Measurements from ENCODE around the gene TENM3. TPM values are rescaled to one million over a fixed set of nuclear protein-coding genes. Genes with fewer than 3 reads are reported as not detected.

Gene TENM3
- total and polyA plus RNA-seq, 3 donors from 2014 or later, result 10.9 to 42.7 (median 42.2) TPM

- DNase-seq, result no peak
- intact Hi-C loops (cut with DNase I; ENCODE audit: low total_unique reads), result no loop called here
- TF ChIP-seq POLR2A (IDR thresholded peaks at IDR 0.05), result no peak
- no peak for TF ChIP-seq CTCF (IDR thresholded peaks at IDR 0.05)
- Histone ChIP-seq H3K27ac (no peak overlapping the region), H3K9me3 (no peaks in the 10 kb centered on the region), H3K27me3 (no peaks in the 10 kb centered on the region), H3K36me3 (ENCODE audit: low read depth, missing control alignments) (no peaks in the 10 kb centered on the region), H3K4me3 (no peak overlapping the region), H3K4me1 (no peaks in the 10 kb centered on the region)
- 72 to 82% methylated on average over 8 of the region's 8 CpGs for WGBS, 2 donors
Observed at GRCh38 chr4:182536221-182536811, 293.1 kb downstream of the TENM3 start.

GRCh38 chr4:182537031-182537795 is 294.0 kb downstream of the TENM3 start:
- DNase-seq, result no peak
- Histone ChIP-seq H3K4me1 (no peaks in the 10 kb centered on the region), H3K27ac (no peak overlapping the region)

GRCh38 chr4:182538031-182538430 is 294.8 kb downstream of the TENM3 start:
- no peaks in the 10 kb centered on the region for H3K9me3 ChIP-seq
- no peak overlapping the region for H3K27ac ChIP-seq
- no peak overlapping the region for H3K4me3 ChIP-seq
- no peaks in the 10 kb centered on the region for H3K36me3 ChIP-seq (ENCODE audit: low read depth, missing control alignments)
- DNase-seq, result no peak
- WGBS, 2 donors, result 83 to 84% methylated on average over 4 of the region's 4 CpGs
- no peak for TF ChIP-seq CTCF (IDR thresholded peaks at IDR 0.05)
- TF ChIP-seq POLR2A (IDR thresholded peaks at IDR 0.05), result no peak
- H3K27me3 ChIP-seq, result no peaks in the 10 kb centered on the region
- intact Hi-C loops (cut with DNase I; ENCODE audit: low total_unique reads), result no loop called here
- no peaks in the 10 kb centered on the region for H3K4me1 ChIP-seq

More at GRCh38 chr4:182537031-182537795, 294.0 kb downstream of the TENM3 start:
- H3K27me3 ChIP-seq, result no peaks in the 10 kb centered on the region
- intact Hi-C loops (cut with DNase I; ENCODE audit: low total_unique reads), result no loop called here
- no peak for TF ChIP-seq POLR2A (IDR thresholded peaks at IDR 0.05)
- no peak for TF ChIP-seq CTCF (IDR thresholded peaks at IDR 0.05)
- H3K36me3 ChIP-seq (ENCODE audit: low read depth, missing control alignments), result no peaks in the 10 kb centered on the region
- no peak overlapping the region for H3K4me3 ChIP-seq
- 65 to 67% methylated on average over 10 of the region's 10 CpGs for WGBS, 2 donors
- no peaks in the 10 kb centered on the region for H3K9me3 ChIP-seq

GRCh38 chr4:182540496-182540895 is 297.3 kb downstream of the TENM3 start:
- no peaks in the 10 kb centered on the region for H3K36me3 ChIP-seq (ENCODE audit: low read depth, missing control alignments)
- H3K4me3 ChIP-seq, result no peak overlapping the region
- H3K27ac ChIP-seq, result no peak overlapping the region
- no peaks in the 10 kb centered on the region for H3K27me3 ChIP-seq
- whole genome bisulfite sequencing, 2 donors, result 96% methylated on average over 8 of the region's 8 CpGs
- no peak for DNase-seq
- H3K4me1 ChIP-seq, result no peaks in the 10 kb centered on the region
- TF ChIP-seq POLR2A (IDR thresholded peaks at IDR 0.05) (no peak), CTCF (IDR thresholded peaks at IDR 0.05) (no peak)
- intact Hi-C loops (cut with DNase I; ENCODE audit: low total_unique reads), result no loop called here
- no peaks in the 10 kb centered on the region for H3K9me3 ChIP-seq

All from testis (tissue), 3 donors.